A204.1 (cell line): ENCODE results near the gene ZFAND3.
"Not testable (repeated sequence)": the region's sequence is repeated elsewhere in the genome, so short reads cannot be mapped to it uniquely, and the experiment has no call there.

Source experiments
- FAIRE-seq: peaks from 2 replicates; lab custom pipeline; 2012; peaks lifted over from hg19 to GRCh38; lab: Jason Lieb, UNC

ZFAND3 gene

DNA sequence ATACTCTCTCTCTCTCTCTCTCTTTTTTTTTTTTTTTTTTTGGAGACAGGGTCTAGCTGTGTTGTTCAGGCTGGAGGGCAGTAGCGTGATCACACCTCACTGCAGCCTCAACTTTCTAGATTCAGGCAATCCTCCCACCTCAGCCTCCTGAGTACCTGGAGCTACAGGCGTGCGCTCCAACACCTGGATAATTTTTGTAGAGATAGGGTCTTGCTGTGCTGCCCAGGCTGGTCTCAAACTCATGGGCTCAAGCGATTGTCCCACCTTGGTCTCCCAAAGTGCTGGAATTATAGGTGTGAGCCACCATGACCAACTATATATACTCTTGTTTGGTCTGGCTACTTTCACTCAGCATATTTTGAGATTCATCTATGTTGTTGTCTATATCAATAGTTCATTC lies 154.9 kb downstream of the ZFAND3 start:
- no peak for FAIRE-seq

DNA sequence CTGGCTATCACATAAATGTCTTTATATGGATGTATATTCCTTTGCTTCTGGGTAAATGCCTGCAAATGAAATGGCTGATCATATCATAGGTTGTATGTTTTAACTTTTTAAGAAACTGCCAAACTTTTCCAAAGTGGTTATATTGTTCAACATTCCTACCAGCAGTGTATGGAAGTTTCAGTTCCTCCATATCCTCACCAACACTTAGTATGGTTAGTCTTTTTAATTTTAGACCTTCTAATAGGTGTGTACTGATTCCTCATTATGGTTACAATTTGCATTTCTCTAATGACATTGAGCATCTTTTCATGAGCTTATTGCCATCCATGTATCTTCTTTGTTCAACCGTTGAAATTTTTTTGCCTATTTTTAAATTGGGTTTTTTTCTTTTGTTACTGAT lies 155.4 kb downstream of the ZFAND3 start:
- FAIRE-seq = no peak

DNA sequence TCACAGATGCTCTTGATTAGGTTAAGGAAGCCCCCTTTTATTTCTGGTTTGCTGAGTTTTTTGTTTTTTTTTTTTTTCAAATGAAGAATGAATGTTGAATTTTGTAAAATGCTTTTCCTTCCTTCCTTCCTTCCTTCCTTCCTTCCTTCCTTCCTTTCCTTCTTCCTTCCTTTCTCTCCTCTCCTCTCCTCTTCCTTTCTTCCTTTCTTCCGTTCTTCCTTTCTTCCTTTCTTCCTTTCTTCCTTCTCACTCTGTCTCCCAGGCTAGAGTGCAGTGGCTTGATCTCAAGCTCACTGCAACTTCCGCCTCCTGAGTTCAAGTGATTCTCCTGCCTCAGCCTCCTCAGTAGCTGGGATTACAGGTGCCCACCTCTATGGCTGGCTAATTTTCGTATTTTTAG lies 158.2 kb downstream of the ZFAND3 start:
- no peak for FAIRE-seq

DNA sequence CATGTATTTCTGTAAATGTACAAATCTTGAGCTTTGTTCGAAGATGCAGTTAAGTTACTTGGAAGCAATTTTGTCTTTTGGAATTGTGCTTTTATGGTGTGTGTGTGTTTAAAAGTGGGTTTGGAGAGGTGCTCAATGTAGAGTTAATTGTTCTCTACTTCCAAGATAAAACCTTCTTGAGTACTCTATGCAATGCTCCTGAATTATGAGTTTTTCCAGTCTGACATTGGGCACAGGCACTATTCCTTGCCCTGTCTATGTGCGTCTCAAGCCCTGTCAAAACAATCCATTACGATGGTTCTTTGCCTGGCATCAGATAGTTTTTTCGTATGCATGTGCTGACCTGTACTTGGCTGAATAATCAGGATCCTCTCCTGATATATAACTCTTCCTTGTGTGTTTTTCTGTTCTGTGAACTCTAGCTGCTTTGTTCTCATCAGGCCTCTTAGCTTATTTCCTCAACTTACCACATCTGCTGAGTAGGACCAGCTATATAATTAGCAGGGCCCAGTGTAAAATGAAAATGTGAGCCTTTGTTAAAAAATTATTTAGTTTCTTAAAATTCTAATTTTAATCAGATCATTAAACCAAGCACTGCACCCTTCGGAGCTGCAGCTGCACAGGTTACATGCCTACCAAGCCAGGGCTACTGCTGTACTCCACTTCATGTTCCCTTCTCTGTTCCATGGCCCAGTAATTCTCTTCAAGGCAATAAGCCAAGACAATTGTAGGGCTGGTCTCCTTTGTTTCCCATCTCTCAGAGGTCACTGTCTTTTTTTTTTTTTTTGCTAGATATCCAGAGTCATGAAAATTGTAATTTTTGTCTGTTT lies 160.1 kb downstream of the ZFAND3 start:
- no peak for FAIRE-seq

DNA sequence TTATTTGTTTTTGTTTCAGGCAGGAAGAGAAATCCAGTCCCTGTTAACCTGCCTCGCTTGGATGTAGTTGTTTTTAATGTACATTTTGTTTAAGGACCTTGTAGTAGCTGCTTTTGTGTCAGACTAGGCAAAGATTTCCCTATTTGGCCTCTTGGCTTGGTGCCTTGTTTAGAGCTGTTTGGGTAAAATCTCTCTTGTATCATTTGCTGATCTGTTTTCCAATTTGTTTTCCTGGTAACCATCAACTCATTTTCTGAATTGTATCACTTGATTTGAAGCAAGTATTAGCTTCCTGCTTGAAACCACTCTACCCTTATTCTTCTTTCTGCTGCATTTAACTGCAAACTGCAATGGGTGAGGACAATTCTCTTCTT lies 160.7 kb downstream of the ZFAND3 start:
- no peak for FAIRE-seq

DNA sequence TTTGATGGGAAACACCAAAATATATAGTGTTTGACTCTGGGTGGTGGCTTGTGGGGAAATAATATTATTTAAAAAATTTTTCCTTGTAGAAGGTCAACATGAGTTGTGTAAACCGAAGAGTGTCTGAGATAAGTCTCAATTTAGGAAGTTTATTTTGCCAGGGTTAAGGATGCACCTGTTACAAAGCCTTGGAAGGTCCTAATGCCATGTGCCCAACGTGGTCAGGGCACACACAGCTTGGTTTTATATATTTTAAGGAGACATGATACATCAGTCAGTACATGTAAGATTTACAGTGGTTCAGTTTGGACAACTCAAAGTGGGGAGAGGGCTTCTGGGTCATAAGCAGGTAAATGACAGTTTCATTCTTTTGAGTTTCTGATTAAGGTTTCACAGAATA lies 162.1 kb downstream of the ZFAND3 start:
- FAIRE-seq = no peak

DNA sequence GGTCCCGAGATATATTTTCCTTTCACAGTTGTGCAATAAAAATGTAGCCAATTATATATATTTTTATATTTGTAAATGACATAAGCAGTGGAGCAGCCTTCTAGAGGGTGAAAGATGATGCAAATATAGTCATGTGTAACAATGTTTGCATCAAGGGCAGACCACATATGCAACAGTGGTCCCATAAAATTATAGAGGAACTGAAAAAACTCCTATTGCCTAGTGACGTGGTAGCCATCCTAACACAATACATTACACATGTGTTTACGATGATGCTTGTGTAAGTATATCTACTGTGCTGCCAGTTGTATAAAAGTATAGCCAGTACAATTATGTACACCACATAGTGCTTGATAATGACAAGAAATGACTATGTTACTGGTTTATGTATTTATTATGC lies 162.8 kb downstream of the ZFAND3 start:
- FAIRE-seq = no peak

DNA sequence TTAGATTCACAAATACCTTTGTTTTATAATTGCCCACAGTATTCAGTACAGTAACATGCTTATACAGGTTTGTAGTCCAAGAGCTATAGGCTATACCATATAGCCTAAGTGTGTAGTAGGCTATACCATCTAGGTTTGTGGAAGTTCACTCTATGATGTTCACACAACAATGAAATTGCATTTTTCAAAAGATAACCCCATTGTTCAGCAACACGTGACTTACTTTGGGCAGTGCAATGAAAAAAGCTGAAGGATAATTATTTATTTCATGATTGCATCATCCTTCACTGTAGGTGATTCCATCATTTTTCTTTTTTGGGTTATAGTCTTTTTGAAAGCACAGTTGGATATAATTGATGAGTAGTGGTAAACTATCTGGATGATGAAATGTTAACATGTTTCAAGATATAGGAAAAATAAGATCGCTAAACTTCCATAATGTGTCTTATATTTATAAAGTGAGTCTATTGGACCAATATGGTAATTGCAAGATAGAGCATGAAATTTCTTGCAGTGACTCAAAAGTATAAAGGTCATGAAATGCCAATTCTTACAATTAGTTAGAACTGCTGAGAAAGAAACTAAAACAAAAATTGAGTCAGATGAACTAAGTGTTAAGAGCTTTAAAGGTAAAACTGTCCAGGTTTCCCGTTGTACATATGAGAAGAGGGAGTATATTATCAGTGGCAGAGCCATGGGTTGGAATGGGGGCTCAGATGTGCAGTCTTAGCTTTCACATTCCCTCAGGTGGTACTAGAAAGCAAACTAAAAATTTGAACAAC lies 164.4 kb downstream of the ZFAND3 start:
- no peak for FAIRE-seq

DNA sequence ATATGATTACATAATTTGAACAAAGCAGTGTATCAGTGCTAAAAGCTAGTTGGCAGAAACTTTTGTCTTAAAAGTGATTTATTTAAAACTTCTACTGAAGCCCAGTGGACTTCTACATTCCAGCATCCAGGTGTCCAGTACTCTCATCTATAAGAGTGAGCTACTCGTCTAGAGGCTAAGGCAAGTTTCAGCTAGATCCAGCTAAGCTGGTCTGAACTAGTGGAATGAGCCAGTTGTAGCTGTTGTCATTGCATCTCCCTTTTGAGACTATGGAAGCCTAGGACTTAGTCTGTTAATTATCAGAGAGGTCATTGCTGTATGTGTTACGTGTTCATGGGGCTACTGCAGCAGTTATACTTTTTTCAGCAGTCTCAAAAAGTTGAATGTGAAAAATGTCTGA lies 165.1 kb downstream of the ZFAND3 start:
- FAIRE-seq = no peak

DNA sequence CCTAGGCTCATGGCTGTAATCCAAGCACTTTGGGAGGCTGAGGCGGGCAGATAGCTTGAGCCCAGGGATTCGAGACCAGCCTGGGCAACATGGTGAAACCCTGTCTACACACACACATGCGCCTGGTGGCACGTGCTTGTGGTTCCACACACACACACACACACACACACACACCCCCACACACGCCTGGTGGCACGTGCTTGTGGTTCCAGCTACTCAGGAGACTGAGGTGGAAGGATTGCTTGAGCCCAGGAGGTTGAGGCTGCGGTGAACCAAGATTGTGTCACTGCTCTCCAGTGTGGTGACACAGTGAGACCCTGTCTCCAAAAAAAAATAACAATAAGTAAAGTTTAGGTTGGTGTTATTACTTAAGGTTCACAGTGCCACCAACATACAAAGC lies 165.8 kb downstream of the ZFAND3 start:
- FAIRE-seq = no peak

DNA sequence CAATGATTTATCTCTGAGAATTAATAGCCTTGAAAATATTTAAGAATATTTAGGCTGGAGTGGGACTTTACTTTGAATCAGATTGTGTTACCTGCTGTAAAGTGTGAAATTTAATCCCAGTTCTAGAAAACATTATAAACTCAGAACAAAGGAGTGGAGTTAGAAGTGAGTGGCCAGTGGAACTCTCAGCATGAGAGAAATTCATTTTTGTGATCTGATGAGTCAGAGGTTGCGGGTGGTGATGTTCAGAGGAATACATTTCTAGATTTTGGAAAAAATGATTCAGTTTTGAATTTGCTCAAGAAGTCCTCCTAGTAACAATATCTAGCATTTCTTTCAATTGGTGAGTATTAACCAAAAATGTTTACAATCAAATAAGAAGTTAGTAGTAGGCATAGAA lies 167.5 kb downstream of the ZFAND3 start:
- no peak for FAIRE-seq

DNA sequence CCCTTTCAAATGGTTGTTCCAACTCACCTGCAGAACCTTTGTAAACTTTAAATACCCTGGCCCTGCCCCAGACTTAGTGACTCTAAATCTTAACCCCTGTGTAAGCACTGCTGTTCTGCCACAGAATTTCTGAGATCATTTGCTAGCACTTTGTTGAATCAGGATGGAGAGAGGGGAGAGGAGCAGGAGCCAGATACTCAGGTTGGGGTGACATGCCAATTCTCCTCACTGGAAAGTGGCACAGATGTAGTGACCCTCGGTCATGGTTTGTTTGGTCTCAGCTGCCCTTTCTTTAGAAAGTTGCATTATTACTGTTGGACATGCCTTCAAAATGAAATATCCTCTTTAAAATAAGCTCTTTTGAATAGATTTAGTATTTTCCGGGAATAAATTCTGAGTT lies 168.0 kb downstream of the ZFAND3 start:
- FAIRE-seq = no peak

DNA sequence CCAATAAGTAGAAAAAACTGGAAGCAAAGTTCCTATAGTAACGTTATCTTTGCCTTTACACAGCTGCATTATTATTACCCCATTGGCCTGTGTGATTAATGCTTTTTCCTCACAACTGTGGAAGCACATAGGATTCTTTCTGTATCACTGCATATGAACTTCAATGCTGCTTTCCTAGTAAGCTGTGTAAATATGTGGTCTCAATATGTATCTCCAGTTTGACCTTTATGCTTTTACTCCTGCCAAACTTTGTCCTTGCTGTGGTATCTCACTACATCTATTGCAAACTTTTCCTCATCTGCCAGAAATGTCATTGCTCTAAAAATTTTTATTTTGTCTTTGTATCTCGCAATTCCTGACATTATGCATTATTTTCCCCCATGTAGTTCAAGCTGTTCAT lies 168.6 kb downstream of the ZFAND3 start:
- FAIRE-seq = no peak

DNA sequence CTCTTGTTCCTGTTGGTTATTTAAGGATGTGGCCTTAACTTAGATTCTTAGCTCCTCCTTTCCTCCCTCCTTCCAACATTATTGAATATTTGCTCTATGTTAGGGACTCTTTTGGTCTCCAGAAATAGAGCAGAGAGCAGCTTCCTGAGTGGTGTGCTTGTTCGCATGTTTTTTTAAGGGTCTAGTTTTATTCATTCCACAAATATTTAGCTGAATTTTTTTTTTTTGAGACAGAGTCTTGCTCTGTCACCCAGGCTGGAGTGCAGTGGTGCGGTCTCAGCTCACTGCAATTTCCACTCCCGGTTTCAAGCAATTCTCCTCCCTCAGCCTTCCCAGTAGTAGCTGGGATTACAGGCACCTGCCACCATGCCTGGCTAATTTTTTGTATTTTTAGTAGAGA lies 169.2 kb downstream of the ZFAND3 start:
- FAIRE-seq = no peak

DNA sequence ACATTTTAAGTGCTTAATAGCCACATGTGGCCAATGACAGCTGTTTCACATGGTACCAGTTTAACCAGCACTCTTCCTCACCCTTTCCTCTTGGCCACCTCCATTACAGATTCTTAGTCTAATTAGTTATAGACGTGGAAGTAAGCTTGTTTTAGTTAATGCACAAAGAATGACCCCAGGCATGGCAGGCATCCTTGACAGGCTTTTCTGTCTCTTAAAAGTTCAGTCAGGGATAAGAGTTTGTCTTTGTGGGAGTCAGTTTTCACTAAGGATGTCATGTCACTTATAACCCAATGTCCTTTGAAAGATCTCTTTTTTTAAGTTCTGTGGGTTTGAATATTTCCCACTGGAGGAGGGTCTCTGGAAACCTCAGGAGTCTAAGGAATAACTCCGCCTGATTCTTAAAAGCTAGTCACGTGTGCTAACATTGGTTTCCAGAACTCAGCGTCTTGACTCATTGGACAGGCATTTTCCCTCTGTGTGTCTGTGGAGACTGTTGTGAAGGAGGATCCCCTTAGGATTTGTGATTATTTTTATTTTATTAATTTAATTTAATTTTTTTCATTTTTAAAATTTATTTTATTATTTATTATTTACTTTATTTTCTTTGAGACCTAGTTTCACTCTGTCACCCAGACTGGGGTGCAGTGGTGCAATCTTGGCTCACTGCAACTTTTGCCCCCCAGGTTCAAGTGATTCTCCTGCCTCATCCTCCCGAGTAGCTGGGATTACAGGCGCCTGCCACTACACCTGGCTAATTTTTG lies 171.4 kb downstream of the ZFAND3 start:
- no peak for FAIRE-seq

DNA sequence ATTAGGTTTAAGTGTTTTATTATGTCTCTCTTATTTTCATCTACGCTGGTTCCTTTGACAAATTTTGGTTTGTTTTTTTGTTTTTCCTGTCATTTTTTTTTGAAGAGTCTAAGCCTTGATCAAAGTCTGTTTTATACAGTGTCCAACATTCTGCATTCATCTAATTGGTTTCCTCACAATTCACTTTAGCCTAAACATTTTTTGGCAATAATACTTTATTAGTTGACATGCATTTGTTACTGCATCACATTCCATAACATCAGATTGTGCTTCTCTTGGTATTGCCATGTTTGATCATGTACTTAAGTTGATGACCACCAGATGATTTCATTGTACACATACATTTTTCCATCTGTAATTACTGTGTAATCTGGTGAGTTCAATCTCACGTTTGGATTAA lies 173.2 kb downstream of the ZFAND3 start:
- no peak for FAIRE-seq

DNA sequence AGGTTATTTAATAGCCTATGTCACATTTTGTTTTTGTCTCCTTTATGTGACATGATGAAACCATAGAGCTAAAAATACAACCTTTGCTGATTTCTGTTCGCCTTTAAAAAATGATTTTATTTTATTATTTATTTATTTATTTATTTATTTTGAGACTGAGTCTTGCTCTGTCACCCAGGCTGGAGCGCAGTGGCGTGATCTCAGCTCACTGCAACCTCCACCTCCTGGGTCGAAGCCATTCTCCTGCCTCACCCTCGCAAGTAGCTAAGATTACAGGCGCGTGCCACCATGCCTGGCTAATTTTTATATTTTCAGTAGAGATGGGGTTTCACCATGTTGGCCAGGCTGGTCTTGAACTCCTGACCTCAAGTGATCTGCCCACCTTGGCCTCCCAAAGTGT lies 173.7 kb downstream of the ZFAND3 start:
- not testable (repeated sequence) for FAIRE-seq

DNA sequence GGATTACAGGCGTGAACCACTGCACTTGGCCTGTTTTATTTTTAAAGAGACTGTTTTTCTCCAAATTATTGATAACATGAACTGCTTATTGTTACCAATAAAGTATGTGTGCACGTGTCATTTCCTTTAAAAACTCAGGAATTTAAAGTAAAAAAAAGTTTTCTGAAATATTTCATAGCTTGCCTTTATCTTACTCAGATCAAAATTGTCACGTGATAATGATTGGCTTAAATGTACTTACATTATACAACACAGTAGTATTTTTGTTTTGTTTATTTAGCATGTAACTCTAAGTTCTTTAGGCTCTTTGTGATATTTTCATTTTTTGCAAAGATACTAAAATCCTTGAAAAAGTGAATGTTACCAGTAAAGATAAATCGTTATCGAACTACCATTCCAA lies 174.1 kb downstream of the ZFAND3 start:
- peak; percentile 73 for FAIRE-seq

DNA sequence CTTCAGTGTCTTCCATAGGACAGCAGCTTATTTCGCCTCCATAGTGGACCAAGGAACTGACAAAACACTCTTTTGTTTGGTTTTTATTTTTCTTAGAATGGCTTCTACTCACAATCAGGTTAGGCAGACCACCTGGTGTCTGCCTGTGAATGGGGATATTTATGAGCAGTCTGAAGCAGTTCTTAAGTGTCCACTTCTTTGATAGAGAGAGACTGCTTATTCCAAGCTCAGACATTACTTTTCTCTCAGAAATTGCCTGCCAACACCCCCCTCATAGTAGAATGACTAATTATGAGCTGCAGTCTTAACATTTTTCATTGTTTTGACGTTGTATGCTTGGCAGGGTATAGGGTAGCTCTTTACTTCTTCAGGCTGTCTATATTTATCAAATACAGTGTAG lies 174.7 kb downstream of the ZFAND3 start:
- FAIRE-seq = no peak

DNA sequence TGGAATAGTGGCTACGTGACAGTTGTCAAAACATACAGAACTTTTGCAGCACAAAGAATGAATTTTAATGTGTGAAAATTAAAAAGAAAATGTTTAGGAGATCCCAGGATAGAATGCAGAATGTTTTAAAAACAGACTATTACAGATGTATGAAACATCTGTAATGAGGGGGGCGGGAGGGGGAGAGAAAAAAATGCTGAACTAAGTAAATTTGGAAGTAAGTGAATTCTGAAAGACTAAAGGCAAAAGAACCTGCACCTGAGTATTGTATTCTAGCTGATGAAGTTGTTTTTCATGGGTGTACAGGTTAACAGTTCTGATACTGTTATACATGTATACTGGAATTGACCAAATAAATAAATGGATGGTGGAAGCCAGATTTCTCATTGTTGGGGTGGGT lies 178.8 kb downstream of the ZFAND3 start:
- FAIRE-seq = no peak

DNA sequence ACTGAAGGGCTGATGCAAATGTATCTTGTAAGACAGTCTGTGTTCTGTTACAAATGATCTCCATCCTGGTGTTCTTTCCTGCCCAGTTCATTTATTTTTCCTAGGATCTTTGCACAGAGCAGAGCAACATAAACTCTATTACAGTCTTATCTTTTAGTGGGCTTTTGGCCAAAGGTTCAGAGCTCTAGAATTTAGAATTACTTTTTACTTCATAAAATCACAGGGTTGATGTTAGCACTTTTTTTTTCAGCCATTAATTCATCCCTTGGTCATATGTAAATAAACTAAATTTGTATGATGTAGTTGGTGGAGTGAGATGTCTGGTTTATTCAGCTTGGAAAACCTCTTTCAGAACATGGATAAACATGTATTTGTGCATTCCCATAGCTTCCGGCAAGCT lies 181.9 kb downstream of the ZFAND3 start:
- FAIRE-seq = no peak

DNA sequence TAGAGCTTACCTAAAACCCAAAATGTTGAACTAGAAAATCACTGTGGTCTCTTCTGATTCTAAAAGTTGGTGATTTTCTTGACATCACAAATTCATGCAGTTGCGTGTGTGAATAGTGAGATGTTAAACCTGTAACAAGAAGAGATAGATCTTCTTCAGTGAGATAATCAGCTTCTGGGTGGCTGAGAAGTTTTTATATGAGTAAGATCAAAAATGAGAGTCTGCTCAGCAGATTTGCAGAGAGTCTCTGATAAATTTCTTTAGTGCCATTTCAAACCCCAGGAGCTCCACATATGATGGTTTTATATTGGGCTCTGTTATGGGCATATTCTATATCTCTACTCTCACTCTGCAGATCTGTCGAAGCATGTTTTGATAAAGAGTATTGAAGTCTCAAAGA lies 185.4 kb downstream of the ZFAND3 start:
- no peak for FAIRE-seq

DNA sequence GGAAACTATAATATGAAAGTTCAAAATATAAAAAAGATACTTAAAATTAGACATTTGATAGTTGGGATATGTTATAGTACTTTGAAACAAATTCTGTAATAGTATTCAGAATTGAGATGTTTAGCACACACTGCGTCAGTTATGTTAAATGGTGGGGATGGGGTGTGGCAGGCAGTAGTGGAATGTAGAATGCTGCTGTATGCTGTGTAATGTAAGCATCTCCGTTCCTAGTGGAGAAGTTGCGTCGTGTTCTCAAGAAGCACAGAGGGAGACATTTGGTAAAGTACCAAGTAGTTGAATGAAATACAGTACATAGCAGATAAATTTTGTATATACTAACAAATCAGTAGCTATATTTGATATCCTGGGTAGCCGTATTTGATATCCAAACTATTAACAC lies 192.4 kb downstream of the ZFAND3 start:
- no peak for FAIRE-seq
